HG03457 (cell line): ENCODE results near the gene CFAP221.

Experiments
- ATAC-seq: cut with Tn5 transposase; IDR thresholded peaks from one replicate; pipeline ENCODE4 v1.9.1; 2021; ENCODE audit warnings: moderate number of reproducible peaks; ENCODE audit not compliant: unreplicated experiment

Gene CFAP221

DNA sequence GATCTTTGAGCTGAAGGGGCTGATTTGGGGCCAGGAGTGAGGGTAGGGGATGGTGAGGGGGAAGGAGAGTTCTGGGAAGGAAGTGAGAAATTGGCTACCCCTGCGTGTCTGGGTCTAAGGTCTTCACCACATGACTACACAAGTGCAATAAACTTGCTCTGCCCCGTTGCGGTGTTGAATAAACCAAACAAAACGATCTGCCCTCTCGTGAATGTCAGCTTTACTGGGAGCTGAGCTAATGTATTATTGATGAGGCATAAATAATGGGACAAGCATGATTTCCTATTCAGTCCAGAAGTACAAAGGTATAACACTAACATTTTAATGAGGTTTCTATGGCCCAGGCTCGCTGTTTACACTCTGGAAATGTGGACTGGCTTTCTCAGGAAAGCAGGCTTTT is 8.0 kb upstream of the CFAP221 start:
- no peak for ATAC-seq

DNA sequence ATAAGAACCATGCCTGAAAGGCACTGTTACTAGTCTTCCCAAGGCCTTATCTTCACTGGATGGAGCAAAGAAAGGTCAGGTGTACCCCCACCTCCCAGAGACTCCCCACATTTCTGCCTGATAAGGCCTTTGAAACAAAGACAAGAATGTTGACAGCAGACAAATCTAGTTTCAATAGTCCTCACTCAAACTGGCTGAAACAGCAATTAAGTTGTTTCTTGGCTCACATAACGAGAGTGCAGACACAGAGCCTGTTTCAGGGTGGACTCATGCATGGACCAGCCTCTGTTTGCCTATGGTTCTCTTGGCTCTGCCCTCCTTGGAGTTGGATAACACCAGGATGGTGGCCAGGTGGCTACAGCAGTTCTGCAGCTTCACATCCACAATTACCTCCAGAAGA is 7.5 kb upstream of the CFAP221 start:
- ATAC-seq: no peak

DNA sequence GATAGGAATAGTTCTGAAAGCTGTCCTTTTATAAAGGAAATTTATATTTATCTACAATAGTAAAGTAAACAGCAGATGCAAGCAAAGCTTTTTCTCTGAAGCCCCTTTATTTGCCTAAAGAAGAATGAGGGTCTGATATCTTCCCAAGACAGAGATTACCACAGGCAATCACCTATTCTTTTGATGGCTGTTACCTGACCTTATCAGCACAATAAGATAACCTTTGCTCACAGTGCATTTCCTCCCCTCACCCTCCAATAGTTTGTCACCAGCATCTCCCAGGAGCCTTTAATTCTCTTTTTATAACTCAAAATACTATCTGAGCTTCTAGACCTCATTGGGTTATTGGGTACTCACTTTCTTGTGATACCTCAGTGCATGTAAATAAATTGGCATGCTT is 6.5 kb upstream of the CFAP221 start:
- no peak for ATAC-seq

DNA sequence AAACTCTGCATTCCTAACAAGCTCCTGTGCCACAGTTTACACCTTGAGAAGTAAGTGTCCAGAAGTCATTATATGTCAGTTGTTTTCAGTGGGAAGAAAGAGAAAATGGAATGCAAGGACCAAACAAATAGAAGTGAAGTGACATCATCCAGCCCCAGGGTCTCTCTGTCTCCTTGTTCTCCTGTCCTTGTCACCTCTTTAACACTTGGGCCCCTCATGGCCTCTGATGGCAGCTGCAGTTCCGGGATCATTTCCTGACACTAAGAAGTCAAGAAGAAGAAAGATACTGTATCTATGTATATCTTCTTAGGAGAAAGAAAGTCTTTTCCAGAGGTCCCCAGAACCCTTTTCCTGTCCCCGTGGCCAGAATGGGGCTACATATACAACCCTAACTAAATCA is 2.8 kb upstream of the CFAP221 start:
- ATAC-seq: no peak

DNA sequence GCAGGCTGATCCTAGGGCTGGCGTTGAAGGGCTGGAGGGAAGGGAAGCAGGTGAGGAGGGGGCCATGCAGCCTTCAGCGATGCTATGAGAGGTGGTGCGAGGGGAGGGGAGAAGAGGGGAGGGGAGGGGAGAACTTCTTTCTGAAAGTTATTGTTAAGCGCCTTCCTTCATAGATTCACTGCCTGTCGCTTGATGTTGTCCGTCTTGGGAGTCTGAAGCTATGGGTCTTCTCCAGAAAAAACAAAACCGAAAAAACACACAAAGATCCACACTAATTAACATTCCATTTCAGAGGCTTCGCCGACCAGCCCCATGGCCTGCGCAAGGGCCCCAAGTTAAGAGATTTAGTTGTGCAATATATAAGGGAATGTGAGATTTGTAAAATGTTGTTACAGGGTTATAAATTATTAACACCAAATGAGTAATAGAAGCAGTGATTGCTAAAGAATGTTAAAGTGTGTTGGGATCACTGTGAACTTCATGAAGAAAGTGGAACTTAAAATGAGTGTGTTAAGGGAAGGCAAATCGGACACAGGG is 758 bp downstream of the CFAP221 start:
- ATAC-seq: no peak

DNA sequence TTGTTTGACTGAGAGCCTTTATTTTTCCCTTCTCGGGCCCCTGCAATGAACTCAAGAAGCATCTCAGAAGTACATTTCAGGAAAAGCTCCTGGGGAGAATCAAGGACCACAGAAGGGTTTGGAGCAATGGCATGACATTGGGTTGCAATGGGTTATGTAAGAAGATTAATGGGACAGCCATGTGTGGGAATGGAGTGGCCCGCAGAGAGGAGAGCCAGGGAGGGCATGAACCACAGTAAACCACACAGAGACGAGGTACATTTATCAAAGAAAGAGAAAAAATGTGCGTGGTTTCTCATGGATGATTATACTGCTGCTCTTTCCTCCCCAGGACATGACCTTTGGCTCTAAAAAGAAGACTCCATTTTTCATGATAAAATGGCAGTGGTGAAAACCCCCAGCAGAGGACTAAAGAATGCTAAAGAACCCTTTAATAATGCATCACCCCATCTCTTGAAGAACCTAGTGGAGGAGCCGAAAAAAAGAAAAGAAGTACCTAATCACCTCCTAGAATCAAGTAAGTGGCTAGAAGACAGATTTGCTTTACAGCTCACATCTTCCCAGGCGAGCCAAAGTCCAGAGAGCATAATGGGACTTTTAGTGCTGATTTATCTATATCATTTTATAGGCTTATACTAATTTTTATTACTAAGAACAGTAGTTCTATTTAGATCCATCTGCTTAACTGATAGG is 1.7 kb downstream of the CFAP221 start:
- no peak for ATAC-seq

DNA sequence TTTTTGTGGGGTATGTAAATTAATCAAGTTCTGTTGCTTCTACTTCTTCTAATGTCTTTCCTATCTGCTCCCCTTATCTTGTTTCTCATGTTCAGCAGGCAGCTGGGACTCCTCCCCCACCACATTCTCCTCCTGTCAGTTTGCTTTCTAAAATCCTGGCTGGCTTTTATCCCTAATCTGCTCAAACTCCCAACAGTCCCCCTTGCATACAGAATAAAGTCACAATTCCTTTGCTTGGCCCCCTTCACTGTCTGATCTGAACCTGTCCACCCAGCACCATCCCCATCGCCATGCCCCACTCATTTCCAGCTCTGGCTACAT is 2.2 kb downstream of the CFAP221 start:
- ATAC-seq: no peak

DNA sequence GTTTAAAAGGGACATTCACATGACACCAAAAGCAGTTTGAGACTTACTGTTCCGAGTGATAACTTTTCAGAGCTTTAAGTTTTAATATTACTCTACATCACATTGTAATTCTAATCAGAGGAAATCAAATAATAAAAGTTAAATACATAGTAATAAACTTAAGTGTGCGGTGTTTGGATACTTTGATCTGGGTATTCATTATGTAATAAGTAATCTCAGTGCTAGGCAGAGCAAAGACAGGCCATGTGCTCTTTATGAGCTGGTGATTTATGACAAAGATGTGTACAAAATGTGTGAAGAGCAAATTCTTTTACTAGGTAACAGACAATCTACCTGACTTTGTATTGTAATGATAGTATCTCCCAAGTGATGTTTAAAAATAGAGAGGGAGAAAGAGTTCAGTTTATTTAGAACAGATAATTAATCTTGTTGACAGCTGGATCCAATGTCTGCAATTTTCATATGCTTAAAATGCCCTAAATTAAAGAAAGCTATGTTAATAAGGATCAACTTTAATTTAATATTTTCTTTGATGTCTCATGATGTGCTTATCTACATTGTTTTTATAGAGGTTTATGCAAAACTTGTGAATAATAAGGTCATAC is 4.4 kb downstream of the CFAP221 start:
- ATAC-seq: no peak

DNA sequence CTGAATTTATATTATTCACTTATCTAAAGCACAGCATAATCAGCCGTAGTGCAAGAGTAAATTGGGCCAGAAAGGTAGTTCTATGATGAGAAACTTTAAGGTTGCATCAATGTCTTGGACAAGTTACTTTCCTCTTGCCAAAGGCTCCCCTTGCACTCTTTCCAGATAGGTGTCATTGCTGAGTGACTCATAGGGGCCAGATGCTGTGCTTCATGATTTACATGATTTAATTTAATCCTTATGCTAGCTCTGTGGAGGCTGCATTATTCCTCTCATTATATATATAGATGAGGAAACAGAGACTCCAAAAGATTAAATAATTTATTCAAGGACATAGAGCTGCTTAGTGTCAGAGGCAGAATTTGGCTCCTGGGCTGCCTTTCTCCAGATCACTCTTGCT is 5.0 kb downstream of the CFAP221 start:
- ATAC-seq: no peak

DNA sequence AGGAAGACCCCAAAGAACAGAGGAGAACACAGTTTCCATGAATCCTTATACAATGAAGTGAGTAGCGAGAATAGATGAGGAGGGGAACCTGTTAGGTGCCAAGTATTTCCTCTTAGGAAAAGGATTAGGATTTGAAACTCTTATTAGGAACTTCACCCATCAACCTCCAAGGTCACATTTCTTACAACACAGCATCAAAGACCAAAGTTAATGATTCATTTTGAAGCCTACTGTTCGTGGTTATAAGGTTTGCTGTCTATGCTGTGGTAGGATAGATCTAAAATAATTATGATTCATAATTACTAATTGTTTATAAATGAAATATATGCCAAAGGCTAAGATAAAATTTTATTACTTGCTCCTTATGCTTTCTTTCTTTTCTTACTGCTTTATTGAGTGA is 6.1 kb downstream of the CFAP221 start:
- no peak for ATAC-seq

DNA sequence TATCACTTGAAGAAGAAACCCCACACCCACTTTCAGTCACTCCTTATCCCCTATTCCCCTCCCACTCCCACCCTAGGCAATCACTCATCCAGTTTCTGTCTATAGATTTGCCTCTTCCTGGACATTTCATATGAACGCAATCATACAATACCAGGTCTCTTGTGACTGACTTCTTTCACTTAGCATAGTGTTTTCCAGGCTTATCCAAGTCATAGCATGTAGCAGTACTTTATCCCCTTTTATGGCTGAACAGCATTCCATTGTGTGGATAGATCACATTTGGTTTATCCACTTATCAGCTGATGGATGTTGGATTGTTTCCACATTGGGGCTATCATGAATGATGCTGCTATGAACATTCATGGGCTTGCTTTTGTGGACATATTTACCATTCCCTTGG is 6.6 kb downstream of the CFAP221 start:
- no peak for ATAC-seq

DNA sequence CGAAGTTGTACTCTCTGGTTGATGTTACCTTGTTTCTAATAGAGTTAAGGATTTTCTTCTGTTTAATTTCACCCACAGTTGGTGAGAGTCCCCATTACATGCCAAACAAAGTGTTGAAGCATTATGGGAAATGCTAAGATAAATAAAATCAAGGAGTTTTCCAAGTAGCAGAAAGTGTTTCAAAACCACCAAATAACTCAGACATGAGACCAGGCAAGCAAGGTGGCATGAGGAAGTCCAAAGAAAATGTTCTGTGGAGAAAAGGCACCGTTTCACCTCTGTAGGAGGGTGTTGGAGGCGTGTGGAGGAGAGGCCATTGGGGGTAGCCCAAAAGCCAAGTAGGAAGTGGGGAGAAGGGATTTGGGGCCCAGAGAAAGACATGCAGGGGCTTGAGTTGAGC is 8.7 kb downstream of the CFAP221 start:
- no peak for ATAC-seq

DNA sequence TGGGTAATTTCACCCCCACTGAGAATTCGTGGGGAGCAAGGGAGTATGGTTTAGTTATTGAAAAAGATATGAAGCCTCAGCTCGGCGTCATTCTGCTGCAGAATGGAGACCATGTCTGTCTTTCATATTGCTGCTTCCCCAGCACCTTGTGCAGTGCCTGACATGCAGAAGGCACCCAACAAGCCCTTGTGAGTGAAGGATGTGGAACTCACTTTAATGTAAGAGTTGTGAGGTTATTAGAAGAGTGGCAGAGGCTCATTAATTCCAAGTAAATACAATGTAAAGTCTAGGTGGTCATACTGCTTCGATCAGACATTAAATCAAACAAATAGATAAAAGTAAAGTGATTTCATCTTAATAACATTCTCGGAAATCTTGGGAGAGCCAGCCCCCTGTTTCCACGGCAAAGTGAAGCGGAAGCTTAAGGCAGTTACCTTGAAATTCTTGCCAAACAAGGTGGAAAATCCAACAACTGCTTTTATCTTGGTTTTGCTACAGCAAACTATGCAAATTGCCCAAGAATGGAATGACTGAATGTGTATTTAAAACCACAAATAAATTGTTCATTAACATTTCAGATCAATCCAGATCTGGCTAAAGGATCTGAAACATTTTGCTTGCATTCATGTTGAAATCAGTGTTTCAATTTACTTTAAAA is 9.6 kb downstream of the CFAP221 start:
- ATAC-seq: no peak

DNA sequence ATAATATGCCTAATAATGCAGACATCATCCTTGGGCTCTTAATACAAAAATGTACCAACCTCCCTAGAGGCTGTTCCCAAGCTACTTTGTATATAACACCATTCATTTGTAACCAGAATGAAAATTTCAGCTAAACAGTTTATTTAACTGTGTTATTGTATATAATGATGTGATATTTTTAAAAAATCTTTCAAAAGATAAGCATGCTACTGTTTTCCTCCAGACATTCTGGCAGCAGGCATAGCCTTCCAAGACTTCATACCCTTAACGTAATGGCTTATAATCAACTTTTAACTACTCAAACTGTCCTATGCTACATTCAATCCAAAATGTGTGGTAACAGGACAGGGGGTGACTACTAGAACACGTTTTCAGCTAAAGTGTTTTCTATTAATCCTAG is 21.2 kb downstream of the CFAP221 start:
- no peak for ATAC-seq

DNA sequence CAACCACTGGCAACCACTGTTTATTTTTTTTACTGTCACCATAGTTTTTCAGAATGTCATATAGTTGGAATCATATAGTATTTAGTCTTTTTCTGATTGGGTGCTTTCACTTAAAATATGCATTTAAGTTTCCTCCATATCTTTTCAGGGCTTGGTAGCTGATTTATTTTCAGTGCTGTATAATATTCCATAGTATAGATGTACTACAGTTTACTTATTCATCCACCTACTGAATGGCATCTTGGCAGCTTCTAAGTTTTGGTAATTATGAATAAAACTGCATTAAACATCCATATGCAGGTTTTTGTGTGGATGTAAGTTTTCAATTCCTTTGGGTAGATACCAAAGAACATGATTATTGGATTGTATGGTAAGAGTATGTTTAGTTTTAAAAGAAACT is 23.0 kb downstream of the CFAP221 start:
- no peak for ATAC-seq

DNA sequence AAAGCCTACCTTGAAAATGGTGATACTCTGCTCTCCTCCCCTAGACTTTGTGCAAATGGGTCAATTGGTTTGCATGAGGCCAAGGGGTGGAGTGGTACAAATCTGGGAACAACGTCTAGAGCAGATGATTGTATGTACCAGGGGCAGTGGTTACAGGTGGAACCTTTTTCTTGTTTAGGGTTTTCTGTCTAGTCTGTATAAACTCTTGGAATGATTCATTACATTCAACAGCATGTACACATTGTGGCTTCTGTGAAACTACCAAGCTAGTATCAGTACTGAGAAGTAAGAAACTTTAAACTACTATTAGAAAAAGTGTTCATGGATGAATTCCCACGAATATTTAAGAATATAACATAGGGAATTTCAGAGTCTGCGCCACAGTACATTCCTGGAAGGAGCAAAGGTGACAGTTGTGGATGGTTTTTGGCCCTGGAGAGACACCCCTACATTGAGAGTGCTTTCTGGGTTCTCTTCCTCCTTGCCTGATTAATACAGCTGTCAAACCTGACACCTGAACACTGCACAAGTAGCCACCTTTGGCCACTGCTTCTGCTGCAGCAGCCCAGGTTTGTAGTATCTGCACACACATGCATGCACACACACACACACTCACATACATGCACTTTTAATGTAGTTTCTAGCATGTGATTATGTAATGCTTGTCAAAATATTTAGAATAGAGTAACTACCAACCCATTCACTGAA is 30.0 kb downstream of the CFAP221 start:
- peak; percentile 95 for ATAC-seq

DNA sequence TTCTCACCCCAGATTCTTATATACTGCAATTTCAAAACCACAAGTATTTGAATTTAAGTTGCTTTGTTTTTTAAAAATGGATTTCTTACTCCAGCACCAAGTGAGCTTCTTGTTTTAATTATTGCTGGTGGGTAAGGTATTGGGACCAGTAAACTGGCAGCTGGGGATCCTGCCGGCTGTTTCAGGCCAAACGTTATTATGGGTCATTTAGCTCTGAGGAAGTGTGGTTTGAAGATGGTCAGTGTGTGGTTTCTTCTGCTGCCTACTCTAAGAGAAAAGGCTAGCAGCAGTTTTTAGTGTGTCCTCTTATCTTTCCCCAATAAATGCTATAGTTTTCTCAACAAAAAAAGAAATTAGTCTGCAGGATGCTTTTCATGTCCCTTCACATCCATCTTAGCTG is 30.6 kb downstream of the CFAP221 start:
- no peak for ATAC-seq

DNA sequence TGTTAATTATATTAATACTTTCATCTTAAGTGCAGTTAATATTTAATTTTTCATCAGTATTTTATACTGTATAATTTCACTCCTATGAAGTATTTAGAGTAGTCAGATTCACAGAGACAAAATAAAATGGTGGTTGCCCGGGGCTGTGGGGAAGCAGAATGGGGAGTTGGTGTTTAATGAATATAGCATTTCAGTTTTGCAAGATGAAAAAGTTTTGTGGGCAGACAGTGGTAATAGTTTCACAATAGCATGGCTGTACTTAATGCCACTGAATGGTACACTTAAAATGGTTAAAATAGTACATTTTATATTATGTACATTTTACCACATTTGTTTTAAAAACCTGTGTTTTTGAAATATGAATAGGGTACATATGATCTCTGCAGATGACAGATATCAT is 31.2 kb downstream of the CFAP221 start:
- no peak for ATAC-seq

DNA sequence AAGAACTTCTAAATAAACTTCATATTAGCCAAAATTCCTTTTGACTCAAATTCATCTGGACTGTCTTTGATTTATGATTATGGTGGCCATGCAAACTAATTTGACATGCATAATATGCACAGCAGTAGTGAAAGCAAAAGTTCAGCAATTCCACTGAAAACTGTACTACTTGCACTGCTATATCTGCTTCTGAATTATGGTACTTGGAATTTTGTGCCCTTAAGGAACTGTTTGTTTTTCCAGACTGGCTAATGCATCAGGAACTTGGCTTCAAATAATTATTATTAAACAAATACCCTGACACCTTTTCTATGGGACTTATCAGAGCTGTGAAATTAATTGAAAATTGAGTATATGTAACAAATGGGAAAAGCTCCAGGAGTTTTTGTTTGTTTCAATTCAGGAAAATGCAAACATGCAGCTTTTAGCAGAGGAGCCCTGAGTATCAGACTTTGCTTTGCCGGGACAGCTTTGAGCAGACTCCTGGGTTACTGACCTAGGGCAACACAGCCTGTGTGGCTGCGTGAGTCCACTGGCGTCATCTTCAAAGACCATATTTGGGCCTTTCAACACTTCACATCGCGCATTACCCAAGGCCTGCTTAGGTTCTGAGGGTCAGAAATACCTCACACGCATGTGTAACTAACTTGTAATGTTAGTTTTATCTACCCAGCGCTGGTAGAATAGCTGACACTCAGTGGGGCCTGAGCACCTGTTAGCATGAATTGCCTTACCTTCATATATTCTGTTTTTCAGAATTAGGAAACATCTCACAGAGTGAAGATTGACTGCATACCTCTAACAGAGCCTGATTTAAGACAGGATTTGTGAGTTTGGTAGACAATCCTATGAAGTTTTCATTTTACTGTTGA is 35.4 kb downstream of the CFAP221 start:
- no peak for ATAC-seq

DNA sequence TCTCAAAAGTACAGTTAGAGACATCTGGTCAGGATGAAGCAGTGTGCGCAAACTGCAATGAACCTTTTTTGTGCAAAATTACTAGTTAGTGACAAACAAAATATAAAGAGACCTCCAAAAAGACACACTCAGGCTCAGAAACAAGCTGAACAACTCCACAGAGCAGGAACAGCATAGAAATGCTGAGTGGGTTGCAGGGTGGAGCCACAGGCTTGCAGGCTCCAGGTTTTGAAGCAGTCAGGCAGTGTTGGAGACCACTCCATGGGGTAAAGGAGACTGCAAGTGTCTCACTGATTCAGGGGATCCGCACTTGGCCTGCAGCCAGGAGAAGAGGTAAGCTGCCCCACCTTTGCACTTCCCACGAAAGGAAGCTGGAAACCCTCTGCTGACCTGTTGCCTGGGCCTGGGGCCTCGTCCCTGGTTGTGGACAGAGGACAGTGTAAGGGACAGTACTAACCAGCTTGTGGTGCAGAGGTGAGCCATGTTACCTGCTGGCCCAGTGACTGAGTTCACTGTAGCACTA is 36.4 kb downstream of the CFAP221 start:
- ATAC-seq: no peak

DNA sequence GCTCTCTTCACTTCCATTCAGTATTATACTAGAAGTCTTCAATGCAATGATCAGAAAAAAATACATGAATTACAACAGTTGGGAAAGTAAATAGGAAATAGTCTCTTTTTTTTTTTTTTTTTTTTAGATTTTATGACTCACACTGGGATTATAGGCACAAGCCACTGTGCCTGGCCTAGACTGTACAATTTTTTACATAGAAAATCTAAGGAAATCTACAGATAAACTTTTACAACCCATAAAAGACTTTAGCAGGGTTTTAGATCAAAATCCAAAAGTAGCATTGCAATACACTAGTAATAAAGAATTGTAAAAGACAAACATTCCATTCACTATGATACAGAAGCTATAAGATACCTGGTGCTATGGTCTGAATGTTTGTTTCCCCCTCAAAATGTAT is 39.0 kb downstream of the CFAP221 start:
- ATAC-seq: no peak
